ENCODE data around the gene COPS9.

COPS9 gene

DNA sequence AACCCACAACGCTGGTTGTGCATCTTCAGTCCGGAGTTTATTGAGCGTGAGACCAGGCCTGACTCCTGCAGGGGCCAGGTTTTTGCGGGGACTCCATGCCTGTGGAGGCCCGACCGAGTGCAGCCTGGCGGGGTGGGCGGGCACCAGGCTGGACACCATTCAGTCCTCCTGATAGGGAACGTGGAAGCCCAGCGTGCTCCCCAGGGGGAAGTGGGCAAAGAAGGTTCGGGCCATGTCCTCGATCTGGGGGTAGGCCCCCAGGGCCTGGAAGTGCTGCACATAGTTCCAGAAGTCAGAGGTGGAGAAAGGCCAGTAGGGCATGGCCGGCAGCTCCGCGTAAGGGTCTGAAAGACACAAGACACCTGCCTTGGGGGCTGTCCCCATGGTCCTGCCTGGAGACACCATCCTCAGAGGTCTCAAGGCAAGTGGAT, 2.9 kb upstream of the COPS9 start:
- Mint-ChIP-seq H3K36me3 (no peaks in the 10 kb centered on the region), H3K9me3 (no peaks in the 10 kb centered on the region), H3K4me3 (no peak overlapping the region), H3K27me3 (peaks cover 3% of the 10 kb centered on the region), H3K4me1 (peaks cover 21% of the 10 kb centered on the region), H3K27ac (no peak overlapping the region)
- no peak for DNase-seq (ENCODE audit: low spot score in 2 of 2)
- no peak for ATAC-seq (ENCODE audit: low read depth)

- ATAC-seq (ENCODE audit: low read depth) (no peak), DNase-seq (ENCODE audit: low spot score in 2 of 2) (no peak)
- H3K4me3 Mint-ChIP-seq: no peak overlapping the region
- no peak overlapping the region for H3K27ac Mint-ChIP-seq
- H3K27me3 Mint-ChIP-seq: peaks cover 3% of the 10 kb centered on the region
- no peaks in the 10 kb centered on the region for H3K36me3 Mint-ChIP-seq
- no peaks in the 10 kb centered on the region for H3K9me3 Mint-ChIP-seq
- peaks cover 22% of the 10 kb centered on the region for H3K4me1 Mint-ChIP-seq
Observed at GRCh38 chr2:240138254-240138984, 2.3 kb upstream of the COPS9 start.

DNA sequence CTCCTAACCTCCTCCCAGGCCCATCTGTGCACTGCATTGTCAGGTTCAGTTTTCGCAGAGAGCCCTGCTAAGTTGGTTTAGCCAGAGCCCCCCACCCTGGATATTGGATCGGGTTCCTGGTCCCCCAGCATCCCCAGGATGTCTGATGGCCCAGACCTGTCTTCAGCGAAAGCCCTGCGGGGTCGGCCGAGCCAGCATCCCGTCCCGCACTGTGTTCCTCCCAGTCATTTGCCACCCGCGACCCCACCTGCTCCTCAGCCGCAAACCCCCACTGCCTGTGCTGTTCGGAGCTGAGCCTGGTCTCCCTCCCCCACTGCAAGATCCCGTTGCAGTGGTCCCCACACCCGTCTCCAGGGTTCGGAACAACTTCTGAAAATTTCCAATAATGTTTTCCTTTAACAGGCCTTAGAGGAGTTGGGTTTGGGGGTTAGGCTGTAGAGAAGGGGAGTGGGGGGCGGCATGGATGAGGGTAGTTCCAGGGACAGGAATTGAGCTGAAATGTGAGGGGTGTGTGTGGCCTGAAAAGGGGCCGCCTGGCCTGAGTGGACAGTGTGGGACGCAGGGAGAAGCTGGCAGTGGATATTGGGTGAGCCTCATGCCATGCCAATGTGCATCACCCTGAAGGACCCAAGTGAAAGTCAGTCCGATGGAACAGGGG, 1.6 kb upstream of the COPS9 start:
- Mint-ChIP-seq H3K4me1 (peaks cover 22% of the 10 kb centered on the region), H3K27ac (no peak overlapping the region), H3K4me3 (peak overlapping the region; percentile 95), H3K9me3 (no peaks in the 10 kb centered on the region), H3K36me3 (peaks cover 4% of the 10 kb centered on the region), H3K27me3 (no peaks in the 10 kb centered on the region)
- no peak for ATAC-seq (ENCODE audit: low read depth)
- no peak for DNase-seq (ENCODE audit: low spot score in 2 of 2)

DNA sequence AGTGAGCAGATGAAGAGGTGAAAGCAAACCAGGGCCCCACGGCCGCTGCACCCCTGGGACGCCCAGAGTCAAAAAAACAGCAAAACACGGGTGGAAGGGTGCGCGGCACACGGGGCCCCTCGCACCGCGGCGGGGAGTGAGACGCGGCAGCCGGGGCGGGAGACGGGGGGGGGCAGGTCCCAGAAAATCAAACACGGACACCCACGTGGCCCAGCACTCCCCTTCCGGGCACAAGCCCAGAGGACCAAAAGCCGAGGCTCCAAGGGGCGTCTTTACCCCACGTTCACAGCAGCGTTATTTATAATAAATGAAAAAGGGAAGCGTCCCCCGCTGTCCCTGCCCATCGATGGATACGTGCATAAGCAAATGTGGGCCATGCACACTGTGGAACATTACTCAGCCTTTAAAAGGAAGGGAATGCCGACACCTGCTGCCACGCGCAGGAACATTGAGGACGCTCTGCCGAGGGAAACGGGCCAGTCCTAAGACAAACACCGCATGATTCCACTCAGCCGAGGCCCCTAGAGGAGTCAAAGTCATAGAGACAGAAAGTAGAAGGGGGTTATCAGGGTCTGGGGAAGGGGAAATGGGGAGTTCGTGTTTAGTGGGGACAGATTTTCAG, 677 bp upstream of the COPS9 start:
- Mint-ChIP-seq H3K36me3 (peaks cover 8% of the 10 kb centered on the region), H3K9me3 (no peaks in the 10 kb centered on the region), H3K4me1 (peaks cover 22% of the 10 kb centered on the region), H3K4me3 (peak overlapping the region; percentile 95), H3K27me3 (no peaks in the 10 kb centered on the region), H3K27ac (peak overlapping the region; percentile 93)
- ATAC-seq (ENCODE audit: low read depth) (peak; percentile 31), DNase-seq (ENCODE audit: low spot score in 2 of 2) (no peak)

- peaks cover 12% of the 10 kb centered on the region for H3K36me3 Mint-ChIP-seq
- ATAC-seq (ENCODE audit: low read depth): peak; percentile 9
- H3K9me3 Mint-ChIP-seq: no peaks in the 10 kb centered on the region
- peak overlapping the region; percentile 93 for H3K27ac Mint-ChIP-seq
- H3K4me3 Mint-ChIP-seq: peak overlapping the region; percentile 95
- no peaks in the 10 kb centered on the region for H3K27me3 Mint-ChIP-seq
- peaks cover 22% of the 10 kb centered on the region for H3K4me1 Mint-ChIP-seq
- no peak for DNase-seq (ENCODE audit: low spot score in 2 of 2)
Observed at GRCh38 chr2:240135706-240136012, 446 bp downstream of the COPS9 start.

GRCh38 chr2:240134956-240135520, 1.1 kb downstream of the COPS9 start:
- no peak for DNase-seq (ENCODE audit: low spot score in 2 of 2)
- Mint-ChIP-seq H3K4me1 (peaks cover 22% of the 10 kb centered on the region), H3K36me3 (peaks cover 14% of the 10 kb centered on the region), H3K4me3 (peak overlapping the region; percentile 95), H3K27ac (peak overlapping the region; percentile 93), H3K27me3 (no peaks in the 10 kb centered on the region), H3K9me3 (no peaks in the 10 kb centered on the region)
- no peak for ATAC-seq (ENCODE audit: low read depth)

DNA sequence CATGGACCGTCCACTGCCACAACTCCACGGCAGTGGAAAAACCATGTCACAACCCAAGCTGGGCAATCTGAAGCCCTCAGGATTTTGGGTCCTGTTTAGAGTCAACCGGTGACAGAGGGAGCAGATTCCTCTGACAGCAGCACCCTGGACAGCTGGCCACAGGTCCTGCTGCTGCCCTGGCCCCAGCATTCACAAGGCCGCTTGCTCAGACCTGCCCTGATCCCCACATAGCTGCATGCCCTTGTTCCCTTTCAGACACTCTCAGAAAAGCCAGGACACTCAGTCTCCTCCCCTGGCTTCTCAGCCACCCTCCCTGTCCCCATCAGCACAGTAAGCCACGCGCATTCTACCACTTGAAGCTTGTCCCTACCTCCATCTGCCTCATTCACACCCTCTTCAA, 1.6 kb downstream of the COPS9 start:
- no peaks in the 10 kb centered on the region for H3K27me3 Mint-ChIP-seq
- peak overlapping the region; percentile 37 for H3K4me3 Mint-ChIP-seq
- peak overlapping the region; percentile 93 for H3K27ac Mint-ChIP-seq
- peaks cover 22% of the 10 kb centered on the region for H3K4me1 Mint-ChIP-seq
- H3K36me3 Mint-ChIP-seq: peaks cover 20% of the 10 kb centered on the region
- ATAC-seq (ENCODE audit: low read depth) (no peak), DNase-seq (ENCODE audit: low spot score in 2 of 2) (no peak)
- H3K9me3 Mint-ChIP-seq: no peaks in the 10 kb centered on the region

GRCh38 chr2:240133401-240133800, 2.7 kb downstream of the COPS9 start:
- peaks cover 22% of the 10 kb centered on the region for H3K4me1 Mint-ChIP-seq
- H3K36me3 Mint-ChIP-seq: peaks cover 22% of the 10 kb centered on the region
- H3K4me3 Mint-ChIP-seq: peak overlapping the region; percentile 29
- H3K27me3 Mint-ChIP-seq: no peaks in the 10 kb centered on the region
- no peak for ATAC-seq (ENCODE audit: low read depth)
- H3K27ac Mint-ChIP-seq: no peak overlapping the region
- no peaks in the 10 kb centered on the region for H3K9me3 Mint-ChIP-seq
- DNase-seq (ENCODE audit: low spot score in 2 of 2): no peak

DNA sequence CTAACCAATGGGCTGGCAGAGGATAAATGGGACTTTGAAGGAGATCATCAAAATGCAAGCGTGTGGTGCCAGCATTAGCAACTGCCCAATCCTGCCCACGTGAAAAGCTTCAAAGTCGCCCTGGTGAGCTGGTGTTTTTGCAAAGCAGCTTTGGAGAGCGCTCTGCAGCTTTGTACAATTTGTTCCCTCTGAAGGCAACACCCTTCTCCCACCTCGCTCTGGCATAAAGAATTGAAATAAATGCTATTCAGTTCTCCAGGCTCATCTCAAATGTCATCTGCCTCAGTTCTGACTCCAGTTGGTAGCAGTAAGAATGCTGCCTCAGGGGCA, 3.5 kb downstream of the COPS9 start:
- peaks cover 24% of the 10 kb centered on the region for H3K36me3 Mint-ChIP-seq
- ATAC-seq (ENCODE audit: low read depth) (no peak), DNase-seq (ENCODE audit: low spot score in 2 of 2) (no peak)
- H3K4me1 Mint-ChIP-seq: peaks cover 22% of the 10 kb centered on the region
- no peaks in the 10 kb centered on the region for H3K9me3 Mint-ChIP-seq
- H3K4me3 Mint-ChIP-seq: no peak overlapping the region
- H3K27me3 Mint-ChIP-seq: no peaks in the 10 kb centered on the region
- no peak overlapping the region for H3K27ac Mint-ChIP-seq

DNA sequence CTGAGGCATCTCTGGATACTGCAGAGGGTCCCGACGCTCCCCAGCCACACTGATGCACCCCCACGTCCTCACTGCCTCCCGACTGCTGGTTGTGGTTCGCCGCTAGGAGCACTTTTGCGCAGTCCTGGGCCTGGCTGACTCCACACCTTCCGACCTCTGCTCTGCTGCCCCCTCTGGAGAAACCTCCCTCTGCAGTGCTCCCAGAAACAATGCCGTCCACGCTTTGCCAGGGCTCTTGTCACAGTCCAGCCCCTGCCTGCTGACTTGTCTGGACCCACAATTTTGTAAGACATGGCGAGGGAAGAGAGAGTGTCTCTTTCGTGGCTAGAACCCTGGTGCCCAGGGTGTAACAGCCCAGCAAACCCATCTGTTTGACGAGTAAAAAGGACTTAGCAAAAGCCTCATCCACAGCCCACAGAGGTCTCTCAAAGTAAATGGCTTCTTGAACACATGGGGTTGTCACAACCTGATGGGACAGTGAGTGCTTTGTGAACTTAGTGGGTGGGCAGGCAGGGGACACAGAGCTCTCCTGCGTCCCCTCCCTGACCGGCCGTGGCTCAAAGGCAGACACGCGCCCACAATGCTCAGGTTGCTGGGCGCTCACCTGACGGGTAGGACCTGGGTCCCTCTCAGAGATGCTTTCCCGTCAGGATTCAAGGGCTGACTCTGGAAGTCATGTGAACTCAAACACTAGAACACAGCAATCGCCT, 4.0 kb downstream of the COPS9 start:
- ATAC-seq (ENCODE audit: low read depth) (no peak), DNase-seq (ENCODE audit: low spot score in 2 of 2) (no peak)
- Mint-ChIP-seq H3K36me3 (peaks cover 28% of the 10 kb centered on the region), H3K9me3 (no peaks in the 10 kb centered on the region), H3K27me3 (no peaks in the 10 kb centered on the region), H3K4me3 (no peak overlapping the region), H3K27ac (no peak overlapping the region), H3K4me1 (peaks cover 20% of the 10 kb centered on the region)

DNA sequence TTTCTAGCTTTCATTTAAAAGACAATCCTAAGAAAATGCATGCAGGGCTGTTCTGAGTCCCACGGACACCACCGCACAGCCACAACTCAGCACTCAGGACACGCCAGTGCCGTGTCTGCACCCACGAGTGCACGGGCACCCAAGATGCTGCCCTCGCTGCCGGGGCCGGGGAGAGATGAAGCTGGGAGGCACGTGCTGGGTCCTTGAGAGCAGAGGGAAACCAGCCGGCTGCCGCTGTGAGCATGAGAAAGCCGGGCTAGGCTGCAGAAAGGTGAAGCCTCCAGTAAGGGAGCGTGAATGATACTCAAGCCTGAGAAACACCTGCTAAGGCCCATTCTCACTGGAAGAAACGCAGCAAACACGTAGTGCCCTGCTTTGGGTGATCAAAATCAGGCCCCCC, 4.8 kb downstream of the COPS9 start:
- no peak for DNase-seq (ENCODE audit: low spot score in 2 of 2)
- peaks cover 33% of the 10 kb centered on the region for H3K36me3 Mint-ChIP-seq
- H3K27ac Mint-ChIP-seq: no peak overlapping the region
- ATAC-seq (ENCODE audit: low read depth): no peak
- H3K27me3 Mint-ChIP-seq: no peaks in the 10 kb centered on the region
- H3K4me3 Mint-ChIP-seq: no peak overlapping the region
- H3K4me1 Mint-ChIP-seq: peaks cover 17% of the 10 kb centered on the region
- H3K9me3 Mint-ChIP-seq: no peaks in the 10 kb centered on the region

DNA sequence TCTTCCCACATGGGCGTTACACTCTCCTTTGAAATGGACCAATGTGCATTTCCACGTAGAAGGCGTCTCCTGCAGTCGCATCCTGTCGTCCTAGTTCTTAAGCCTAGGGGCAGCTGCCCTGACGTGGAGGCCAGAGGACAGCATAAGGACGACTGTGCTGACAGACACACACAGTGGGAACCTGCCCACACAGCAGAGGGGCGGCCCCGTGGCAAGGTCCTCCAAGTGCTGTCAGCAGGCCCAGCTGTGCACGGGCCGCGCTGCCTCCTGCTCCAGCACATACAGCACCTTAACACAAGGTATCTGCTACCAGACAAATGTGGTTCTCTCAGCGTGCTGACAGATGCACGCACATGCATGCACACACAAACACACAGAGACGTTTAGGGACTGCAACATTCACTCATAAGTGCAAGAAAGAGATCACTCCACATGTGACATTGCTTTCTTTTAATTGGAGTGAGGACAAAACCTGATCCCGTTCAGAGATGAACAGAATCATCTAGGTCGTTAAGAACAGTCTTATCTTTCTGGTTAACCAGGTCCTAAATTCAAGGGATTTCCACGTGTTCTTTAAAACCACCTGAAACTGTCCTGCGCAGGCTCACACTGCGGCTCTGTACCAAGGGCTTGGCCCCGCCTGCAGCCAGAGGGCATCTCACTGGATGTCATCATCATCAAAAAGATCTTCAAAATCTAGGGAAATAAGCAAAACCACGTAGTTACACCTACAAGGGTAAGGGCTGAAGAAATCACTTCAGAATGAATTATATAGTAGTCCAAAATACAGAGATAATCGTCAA, 5.5 kb downstream of the COPS9 start:
- Mint-ChIP-seq H3K27ac (no peak overlapping the region), H3K9me3 (no peaks in the 10 kb centered on the region), H3K4me3 (no peak overlapping the region), H3K4me1 (peaks cover 15% of the 10 kb centered on the region), H3K27me3 (no peaks in the 10 kb centered on the region), H3K36me3 (peaks cover 37% of the 10 kb centered on the region)
- ATAC-seq (ENCODE audit: low read depth) (no peak), DNase-seq (ENCODE audit: low spot score in 2 of 2) (no peak)

- no peak for DNase-seq (ENCODE audit: low spot score in 2 of 2)
- no peak overlapping the region for H3K4me3 Mint-ChIP-seq
Observed at GRCh38 chr2:240129731-240130392, 6.2 kb downstream of the COPS9 start.

More at GRCh38 chr2:240129731-240130392, 6.2 kb downstream of the COPS9 start:
- Mint-ChIP-seq H3K27ac (no peak overlapping the region), H3K9me3 (no peaks in the 10 kb centered on the region), H3K27me3 (no peaks in the 10 kb centered on the region), H3K4me1 (peaks cover 9% of the 10 kb centered on the region), H3K36me3 (peaks cover 37% of the 10 kb centered on the region)
- ATAC-seq (ENCODE audit: low read depth): no peak

Data from memory B cell (primary cell).